ENCODE measurements around the gene ZNF764. TPM values are rescaled to one million over a fixed set of nuclear protein-coding genes. Genes with fewer than 3 reads are reported as not detected.

The ZNF764 gene
- total and polyA plus RNA-seq, 9 of the 15 experiments (the other 6 are each of a cell fraction or from before 2014, with no cell fraction given), result 0.69 to 10.1 (median 4.1) TPM

- TF ChIP-seq EZH2 (IDR thresholded peaks at IDR 0.05; ENCODE audit: borderline replicate concordance, low read depth, low read length), result no peak
- TF ChIP-seq CREB1 (IDR thresholded peaks at IDR 0.05), result peak; percentile 41; the same call in 1 of the 2 replicates
- 0 out of 2 replicates have a peak, but pooled peaks have one; percentile 34 for TF ChIP-seq CREB1 (CRISPR knock-in tag; IDR thresholded peaks at IDR 0.05)
- TF ChIP-seq SRSF7 (optimal IDR thresholded peaks at IDR 0.05; ENCODE audit: low read depth, low read length), result no peak
- peak in 1 of 2 experiments; percentile 42; a peak in 1 of 4 replicates for TF ChIP-seq RCOR1 (IDR thresholded peaks at IDR 0.05; ENCODE audit: borderline replicate concordance in 1 of 2, low read depth in 2 of 2, low read length in 2 of 2)
- TF ChIP-seq RNF219 (CRISPR knock-in tag; IDR thresholded peaks at IDR 0.05), result no peak
- peak; percentile 22; the same call in 1 of the 2 replicates for TF ChIP-seq TARDBP (IDR thresholded peaks at IDR 0.05)
- TF ChIP-seq STAT5A (IDR thresholded peaks at IDR 0.05; ENCODE audit: borderline replicate concordance, low read length), result no peak
- peak; percentile 89 for TF ChIP-seq RBM39 (optimal IDR thresholded peaks at IDR 0.05; ENCODE audit: low read depth, low read length)
- no peak for TF ChIP-seq TRIM28 (IDR thresholded peaks at IDR 0.05)
- no peak for TF ChIP-seq GTF2F1 (IDR thresholded peaks at IDR 0.05; ENCODE audit: low read depth, low read length)
- TF ChIP-seq, protein P1, sequence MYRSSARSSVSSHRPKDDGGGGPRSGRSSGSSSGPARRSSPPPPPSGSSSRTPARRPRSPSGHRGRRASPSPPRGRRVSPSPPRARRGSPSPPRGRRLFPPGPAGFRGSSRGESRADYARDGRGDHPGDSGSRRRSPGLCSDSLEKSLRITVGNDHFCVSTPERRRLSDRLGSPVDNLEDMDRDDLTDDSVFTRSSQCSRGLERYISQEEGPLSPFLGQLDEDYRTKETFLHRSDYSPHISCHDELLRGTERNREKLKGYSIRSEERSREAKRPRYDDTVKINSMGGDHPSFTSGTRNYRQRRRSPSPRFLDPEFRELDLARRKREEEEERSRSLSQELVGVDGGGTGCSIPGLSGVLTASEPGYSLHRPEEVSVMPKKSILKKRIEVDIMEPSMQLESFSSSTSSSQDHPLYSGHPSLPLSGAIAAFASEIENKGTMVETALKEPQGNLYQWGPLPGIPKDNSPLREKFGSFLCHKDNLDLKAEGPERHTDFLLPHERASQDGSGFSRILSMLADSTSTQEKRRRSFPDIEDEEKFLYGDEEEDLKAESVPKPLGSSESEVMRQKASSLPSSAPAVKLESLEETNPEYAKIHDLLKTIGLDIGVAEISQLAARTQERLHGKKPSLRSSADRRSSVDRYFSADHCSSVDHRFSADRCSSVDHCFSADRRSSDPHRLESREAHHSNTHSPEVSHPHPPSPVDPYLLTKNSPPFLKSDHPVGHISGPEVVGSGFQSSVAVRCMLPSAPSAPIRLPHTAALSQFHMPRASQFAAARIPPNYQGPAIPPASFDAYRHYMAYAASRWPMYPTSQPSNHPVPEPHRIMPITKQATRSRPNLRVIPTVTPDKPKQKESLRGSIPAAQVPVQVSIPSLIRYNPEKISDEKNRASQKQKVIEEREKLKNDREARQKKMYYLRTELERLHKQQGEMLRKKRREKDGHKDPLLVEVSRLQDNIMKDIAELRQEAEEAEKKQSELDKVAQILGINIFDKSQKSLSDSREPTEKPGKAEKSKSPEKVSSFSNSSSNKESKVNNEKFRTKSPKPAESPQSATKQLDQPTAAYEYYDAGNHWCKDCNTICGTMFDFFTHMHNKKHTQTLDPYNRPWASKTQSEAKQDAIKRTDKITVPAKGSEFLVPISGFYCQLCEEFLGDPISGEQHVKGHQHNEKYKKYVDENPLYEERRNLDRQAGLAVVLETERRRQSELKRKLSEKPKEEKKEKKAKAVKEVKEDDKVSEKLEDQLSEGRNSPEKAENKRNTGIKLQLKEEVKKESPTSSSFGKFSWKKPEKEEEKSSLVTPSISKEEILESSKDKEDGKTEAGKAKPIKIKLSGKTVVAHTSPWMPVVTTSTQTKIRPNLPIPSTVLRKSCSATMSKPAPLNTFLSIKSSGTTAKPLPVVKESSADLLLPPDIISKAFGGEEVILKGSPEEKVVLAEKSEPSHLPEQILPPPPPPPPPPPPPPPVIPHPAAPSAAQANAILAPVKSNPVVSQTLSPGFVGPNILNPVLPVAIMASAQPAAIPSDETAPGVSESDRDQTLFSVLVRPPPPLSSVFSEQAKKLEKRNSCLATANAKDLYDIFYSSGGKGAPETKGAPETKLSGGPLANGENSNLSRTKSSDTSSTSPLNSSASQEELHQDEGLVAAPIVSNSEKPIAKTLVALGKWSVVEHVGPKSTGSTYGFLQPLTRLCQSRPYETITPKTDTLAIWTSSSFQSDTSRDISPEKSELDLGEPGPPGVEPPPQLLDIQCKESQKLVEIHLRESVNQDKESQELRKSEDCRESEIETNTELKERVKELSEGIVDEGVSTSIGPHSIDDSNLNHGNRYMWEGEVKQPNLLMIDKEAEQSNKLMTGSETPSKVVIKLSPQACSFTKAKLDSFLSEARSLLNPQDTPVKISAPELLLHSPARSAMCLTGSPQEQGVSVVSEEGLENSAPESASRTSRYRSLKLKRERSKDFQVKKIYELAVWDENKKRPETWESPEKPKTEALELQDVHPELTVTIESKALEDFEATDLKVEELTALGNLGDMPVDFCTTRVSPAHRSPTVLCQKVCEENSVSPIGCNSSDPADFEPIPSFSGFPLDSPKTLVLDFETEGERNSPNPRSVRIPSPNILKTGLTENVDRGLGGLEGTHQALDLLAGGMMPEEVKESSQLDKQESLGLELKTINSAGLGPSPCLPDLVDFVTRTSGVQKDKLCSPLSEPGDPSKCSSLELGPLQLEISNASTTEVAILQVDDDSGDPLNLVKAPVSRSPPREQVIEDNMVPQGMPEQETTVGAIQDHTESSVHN (IDR thresholded peaks at IDR 0.05; ENCODE audit: borderline replicate concordance in 1 of 2, low read depth in 1 of 2), result no peak; a peak in 1 of 4 replicates
- no peak for TF ChIP-seq ZNF140 (CRISPR knock-in tag; IDR thresholded peaks at IDR 0.05)
- no peak for TF ChIP-seq ZNF583 (CRISPR knock-in tag; IDR thresholded peaks at IDR 0.05)
- TF ChIP-seq, protein P2, sequence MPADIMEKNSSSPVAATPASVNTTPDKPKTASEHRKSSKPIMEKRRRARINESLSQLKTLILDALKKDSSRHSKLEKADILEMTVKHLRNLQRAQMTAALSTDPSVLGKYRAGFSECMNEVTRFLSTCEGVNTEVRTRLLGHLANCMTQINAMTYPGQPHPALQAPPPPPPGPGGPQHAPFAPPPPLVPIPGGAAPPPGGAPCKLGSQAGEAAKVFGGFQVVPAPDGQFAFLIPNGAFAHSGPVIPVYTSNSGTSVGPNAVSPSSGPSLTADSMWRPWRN (IDR thresholded peaks at IDR 0.05; ENCODE audit: low read depth), result no peak
- no peak for TF ChIP-seq MCM2 (IDR thresholded peaks at IDR 0.05; ENCODE audit: low read depth)
- no peak for TF ChIP-seq LEF1 (IDR thresholded peaks at IDR 0.05)
- no peak for TF ChIP-seq ZNF316 (IDR thresholded peaks at IDR 0.05)
- no peak for TF ChIP-seq HNRNPL (IDR thresholded peaks at IDR 0.05; ENCODE audit: low read depth, low read length)
Observed at GRCh38 chr16:30535777-30536190, 22.4 kb downstream of the ZNF764 start (continued).

Data from K562 (cell line).